Hepatocyte (in vitro differentiated cells): ENCODE results near the gene CAPN15.

Experiments used
- CTCF ChIP-seq: fragments of 200-600 bp; sonication (generic); IDR thresholded peaks from 2 replicates; pipeline ENCODE4 v1.5.1; 2016; ENCODE audit warnings: antibody characterized with exemption, mild to moderate bottlenecking; ENCODE audit not compliant: poor library complexity
- EZH2 ChIP-seq: fragments of 200-600 bp; sonication (generic); IDR thresholded peaks from 2 replicates; pipeline ENCODE4 v1.6.1; 2016; ENCODE audit warnings: antibody characterized with exemption, mild to moderate bottlenecking, borderline replicate concordance
- EZH2phosphoT487 ChIP-seq: fragments of 200-600 bp; sonication (generic); IDR thresholded peaks from one replicate; pipeline ENCODE4 v1.6.1; 2018; ENCODE audit warnings: antibody characterized with exemption, mild to moderate bottlenecking, low read depth, moderate library complexity; ENCODE audit not compliant: unreplicated experiment, severe bottlenecking

GRCh38 chr16:576197-576822, 48.8 kb downstream of the CAPN15 start:
- TF ChIP-seq EZH2, result no peak
- TF ChIP-seq CTCF, result no peak
- TF ChIP-seq EZH2phosphoT487, result no peak
